ENCODE data around the gene VAV3.
"Not testable (repeated sequence)": the region's sequence is repeated elsewhere in the genome, so short reads cannot be mapped to it uniquely, and the experiment has no call there.

Gene VAV3

DNA sequence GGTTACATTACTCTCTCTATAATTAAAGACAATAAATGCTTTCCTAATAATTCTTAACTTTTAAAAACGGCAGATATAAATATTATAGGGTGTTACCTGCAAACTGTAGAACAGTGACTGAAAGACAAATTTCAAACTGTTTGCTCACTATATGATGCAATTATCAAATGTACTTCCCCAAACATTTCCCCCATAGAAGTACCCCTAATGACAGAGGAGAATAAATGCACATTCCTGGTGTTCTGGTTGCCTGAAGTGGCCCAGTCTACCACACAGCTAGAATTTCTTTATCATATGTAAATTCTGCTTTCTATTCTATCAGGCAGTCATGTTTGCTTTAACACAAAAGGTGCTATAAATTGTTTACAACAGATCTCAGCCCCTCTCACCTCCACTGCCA lies 70.4 kb downstream of the VAV3 start:
- TF ChIP-seq, protein P1, sequence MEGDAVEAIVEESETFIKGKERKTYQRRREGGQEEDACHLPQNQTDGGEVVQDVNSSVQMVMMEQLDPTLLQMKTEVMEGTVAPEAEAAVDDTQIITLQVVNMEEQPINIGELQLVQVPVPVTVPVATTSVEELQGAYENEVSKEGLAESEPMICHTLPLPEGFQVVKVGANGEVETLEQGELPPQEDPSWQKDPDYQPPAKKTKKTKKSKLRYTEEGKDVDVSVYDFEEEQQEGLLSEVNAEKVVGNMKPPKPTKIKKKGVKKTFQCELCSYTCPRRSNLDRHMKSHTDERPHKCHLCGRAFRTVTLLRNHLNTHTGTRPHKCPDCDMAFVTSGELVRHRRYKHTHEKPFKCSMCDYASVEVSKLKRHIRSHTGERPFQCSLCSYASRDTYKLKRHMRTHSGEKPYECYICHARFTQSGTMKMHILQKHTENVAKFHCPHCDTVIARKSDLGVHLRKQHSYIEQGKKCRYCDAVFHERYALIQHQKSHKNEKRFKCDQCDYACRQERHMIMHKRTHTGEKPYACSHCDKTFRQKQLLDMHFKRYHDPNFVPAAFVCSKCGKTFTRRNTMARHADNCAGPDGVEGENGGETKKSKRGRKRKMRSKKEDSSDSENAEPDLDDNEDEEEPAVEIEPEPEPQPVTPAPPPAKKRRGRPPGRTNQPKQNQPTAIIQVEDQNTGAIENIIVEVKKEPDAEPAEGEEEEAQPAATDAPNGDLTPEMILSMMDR (IDR thresholded peaks at IDR 0.05), result no peak
- Mint-ChIP-seq H3K4me3 (no peak overlapping the region), H3K27ac (no peak overlapping the region), H3K9me3 (peaks cover 4% of the 10 kb centered on the region), H3K36me3 (ENCODE audit: low read depth) (no peaks in the 10 kb centered on the region), H3K4me1 (peaks cover 12% of the 10 kb centered on the region), H3K27me3 (ENCODE audit: low read depth, poor library complexity) (peaks cover 3% of the 10 kb centered on the region)
- DNase-seq, result no peak

DNA sequence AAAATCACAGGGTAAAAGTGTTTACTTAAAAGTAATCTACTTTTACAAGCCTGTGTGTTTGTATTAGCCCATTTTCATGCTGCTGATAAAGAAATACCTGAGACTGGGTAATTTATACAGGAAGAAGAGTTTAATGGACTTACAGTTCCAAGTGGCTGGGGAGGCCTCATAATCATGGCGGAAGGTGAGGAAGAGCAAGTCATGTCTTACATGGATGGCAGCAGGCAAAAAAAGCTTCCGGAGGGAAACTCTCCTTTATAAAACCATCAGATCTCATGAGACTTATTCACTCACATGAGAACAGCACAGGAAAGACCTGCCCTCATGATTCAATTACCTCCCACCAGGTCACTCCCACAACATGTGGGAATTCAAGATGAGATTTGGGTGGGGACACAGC lies 71.6 kb downstream of the VAV3 start:
- H3K27ac Mint-ChIP-seq; H3K4me1 Mint-ChIP-seq; H3K36me3 Mint-ChIP-seq (ENCODE audit: low read depth); DNase-seq; H3K27me3 Mint-ChIP-seq (ENCODE audit: low read depth, poor library complexity); H3K9me3 Mint-ChIP-seq; H3K4me3 Mint-ChIP-seq: not testable (repeated sequence)

DNA sequence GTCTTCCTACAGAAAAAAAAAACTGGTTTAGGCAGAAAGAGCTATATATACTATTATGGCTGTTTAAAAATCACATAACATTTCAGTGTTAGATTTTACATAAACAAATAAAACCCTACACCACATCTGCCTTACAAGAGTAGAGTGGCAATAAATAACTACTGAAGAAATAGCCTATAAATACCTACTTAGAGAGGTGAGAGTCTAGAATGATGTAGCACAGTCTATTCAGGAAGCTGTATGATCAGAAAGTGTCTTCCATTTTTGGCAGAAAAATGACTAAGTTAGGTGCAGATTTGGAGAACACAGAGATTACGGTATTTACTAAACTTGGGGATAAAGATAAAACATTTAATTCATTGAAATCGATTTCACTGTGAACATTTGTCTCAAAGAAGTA lies 75.5 kb downstream of the VAV3 start:
- Mint-ChIP-seq H3K36me3 (ENCODE audit: low read depth) (no peaks in the 10 kb centered on the region), H3K27me3 (ENCODE audit: low read depth, poor library complexity) (no peaks in the 10 kb centered on the region), H3K9me3 (peaks cover 4% of the 10 kb centered on the region), H3K4me3 (no peak overlapping the region), H3K27ac (no peak overlapping the region), H3K4me1 (no peaks in the 10 kb centered on the region)
- no peak for DNase-seq
- TF ChIP-seq, protein P1 (IDR thresholded peaks at IDR 0.05), result no peak

DNA sequence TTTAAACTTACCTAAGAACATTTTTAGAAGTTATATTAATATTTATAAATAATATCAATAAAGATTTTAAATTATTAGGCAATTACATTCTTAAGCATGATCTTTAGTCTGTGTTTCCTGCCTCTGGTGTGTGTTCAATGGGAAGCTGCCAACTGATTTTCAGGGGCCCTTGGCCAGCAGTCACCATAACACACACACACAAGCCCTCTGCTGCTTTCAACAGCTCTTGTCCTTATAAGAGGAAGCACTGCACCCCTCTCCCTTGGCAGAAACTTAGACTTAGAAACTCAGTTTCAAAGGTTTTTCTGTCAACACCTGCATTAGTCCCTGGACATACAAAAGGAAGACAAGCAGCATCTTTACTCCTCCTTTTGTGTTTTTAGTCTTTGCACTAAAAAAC lies 81.4 kb downstream of the VAV3 start:
- Mint-ChIP-seq H3K27ac (no peak overlapping the region), H3K27me3 (ENCODE audit: low read depth, poor library complexity) (peaks cover 2% of the 10 kb centered on the region), H3K9me3 (no peaks in the 10 kb centered on the region), H3K36me3 (ENCODE audit: low read depth) (no peaks in the 10 kb centered on the region), H3K4me1 (no peaks in the 10 kb centered on the region), H3K4me3 (no peak overlapping the region)
- DNase-seq, result no peak
- TF ChIP-seq, protein P1 (IDR thresholded peaks at IDR 0.05), result no peak

DNA sequence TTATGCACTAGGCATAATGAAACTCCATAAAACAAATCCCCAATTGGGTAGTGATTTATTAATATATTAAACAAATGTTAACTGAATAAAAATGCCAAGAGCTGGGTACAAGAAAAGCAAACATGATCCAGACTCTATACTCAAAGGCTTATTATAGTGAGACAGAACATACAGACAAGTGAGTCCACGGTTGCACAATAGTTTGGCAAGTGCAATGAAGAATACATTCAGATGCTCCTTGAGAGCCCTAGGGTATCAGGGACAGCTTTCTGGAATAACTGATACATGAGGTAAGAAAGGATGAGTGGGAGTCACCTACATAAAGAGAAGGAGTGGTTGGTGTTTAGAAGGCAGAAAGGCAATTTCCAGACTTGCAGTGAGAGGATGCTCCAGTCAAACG lies 85.1 kb downstream of the VAV3 start:
- Mint-ChIP-seq H3K36me3 (ENCODE audit: low read depth) (peaks cover 6% of the 10 kb centered on the region), H3K9me3 (peaks cover 5% of the 10 kb centered on the region), H3K27me3 (ENCODE audit: low read depth, poor library complexity) (peaks cover 2% of the 10 kb centered on the region), H3K4me3 (no peak overlapping the region), H3K4me1 (no peaks in the 10 kb centered on the region), H3K27ac (no peak overlapping the region)
- DNase-seq, result no peak
- TF ChIP-seq, protein P1 (IDR thresholded peaks at IDR 0.05), result no peak

DNA sequence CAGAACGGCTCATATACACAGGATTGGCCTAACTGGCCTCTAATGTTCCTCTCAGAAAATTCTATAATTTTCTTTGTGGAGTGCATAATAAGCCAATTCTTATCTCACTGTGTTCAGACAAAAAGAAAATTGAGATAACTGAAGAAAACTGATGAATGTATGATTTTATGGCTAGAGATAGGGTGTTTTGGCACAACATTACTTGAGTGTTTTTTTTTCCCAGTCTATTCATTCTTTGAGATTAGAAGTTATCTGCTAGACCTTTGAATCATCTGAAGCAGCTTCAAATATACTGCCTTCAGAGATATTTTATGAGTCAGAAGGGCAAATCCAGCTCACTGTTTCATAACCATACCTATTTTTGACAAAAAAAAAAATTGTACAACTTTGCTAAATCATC lies 85.6 kb downstream of the VAV3 start:
- Mint-ChIP-seq H3K27ac (no peak overlapping the region), H3K4me3 (no peak overlapping the region), H3K4me1 (no peaks in the 10 kb centered on the region), H3K9me3 (peaks cover 5% of the 10 kb centered on the region), H3K27me3 (ENCODE audit: low read depth, poor library complexity) (peaks cover 2% of the 10 kb centered on the region), H3K36me3 (ENCODE audit: low read depth) (peaks cover 6% of the 10 kb centered on the region)
- TF ChIP-seq, protein P1 (IDR thresholded peaks at IDR 0.05), result no peak
- no peak for DNase-seq
